ENCODE results near the gene PITPNM3. TPM values are rescaled to one million over a fixed set of nuclear protein-coding genes. Genes with fewer than 3 reads are reported as not detected.

The PITPNM3 gene
- total RNA-seq, 1 donor from 2014 or later, result 1.4 TPM

GRCh38 chr17:6502142-6502541 lies 54.2 kb downstream of the PITPNM3 start:
- Mint-ChIP-seq H3K27me3 (ENCODE audit: unreplicated experiment) (peaks cover 1% of the 10 kb centered on the region), H3K4me1 (ENCODE audit: low read depth, unreplicated experiment) (peaks cover 8% of the 10 kb centered on the region), H3K36me3 (ENCODE audit: unreplicated experiment) (no peaks in the 10 kb centered on the region), H3K4me3 (ENCODE audit: unreplicated experiment) (no peak overlapping the region), H3K27ac (ENCODE audit: unreplicated experiment) (no peak overlapping the region), H3K9me3 (ENCODE audit: unreplicated experiment) (peaks cover 11% of the 10 kb centered on the region)
- no peak for DNase-seq
- no peak for TF ChIP-seq CTCF (IDR thresholded peaks at IDR 0.05; ENCODE audit: partially characterized antibody, unreplicated experiment)

GRCh38 chr17:6501359-6501758 lies 55.0 kb downstream of the PITPNM3 start:
- TF ChIP-seq CTCF (IDR thresholded peaks at IDR 0.05; ENCODE audit: partially characterized antibody, unreplicated experiment), result no peak
- Mint-ChIP-seq H3K27ac (ENCODE audit: unreplicated experiment) (no peak overlapping the region), H3K9me3 (ENCODE audit: unreplicated experiment) (peaks cover 16% of the 10 kb centered on the region), H3K36me3 (ENCODE audit: unreplicated experiment) (no peaks in the 10 kb centered on the region), H3K27me3 (ENCODE audit: unreplicated experiment) (peaks cover 6% of the 10 kb centered on the region), H3K4me3 (ENCODE audit: unreplicated experiment) (no peak overlapping the region), H3K4me1 (ENCODE audit: low read depth, unreplicated experiment) (peaks cover 16% of the 10 kb centered on the region)
- no peak for DNase-seq

GRCh38 chr17:6498901-6499540 lies 57.3 kb downstream of the PITPNM3 start:
- no peak overlapping the region for H3K27ac Mint-ChIP-seq (ENCODE audit: unreplicated experiment)
- peaks cover 17% of the 10 kb centered on the region for H3K9me3 Mint-ChIP-seq (ENCODE audit: unreplicated experiment)
- H3K4me3 Mint-ChIP-seq (ENCODE audit: unreplicated experiment), result no peak overlapping the region
- no peak for TF ChIP-seq CTCF (IDR thresholded peaks at IDR 0.05; ENCODE audit: partially characterized antibody, unreplicated experiment)
- H3K36me3 Mint-ChIP-seq (ENCODE audit: unreplicated experiment), result no peaks in the 10 kb centered on the region
- H3K27me3 Mint-ChIP-seq (ENCODE audit: unreplicated experiment), result peaks cover 10% of the 10 kb centered on the region
- DNase-seq, result no peak
- H3K4me1 Mint-ChIP-seq (ENCODE audit: low read depth, unreplicated experiment), result peaks cover 20% of the 10 kb centered on the region

- no peak for DNase-seq
- Mint-ChIP-seq H3K27me3 (ENCODE audit: unreplicated experiment) (peaks cover 10% of the 10 kb centered on the region), H3K9me3 (ENCODE audit: unreplicated experiment) (peaks cover 14% of the 10 kb centered on the region), H3K4me3 (ENCODE audit: unreplicated experiment) (no peak overlapping the region), H3K4me1 (ENCODE audit: low read depth, unreplicated experiment) (peaks cover 20% of the 10 kb centered on the region), H3K36me3 (ENCODE audit: unreplicated experiment) (no peaks in the 10 kb centered on the region), H3K27ac (ENCODE audit: unreplicated experiment) (no peak overlapping the region)
- TF ChIP-seq CTCF (IDR thresholded peaks at IDR 0.05; ENCODE audit: partially characterized antibody, unreplicated experiment), result no peak
These were observed 58.0 kb downstream of the PITPNM3 start for GRCh38 chr17:6498356-6498755.

- Mint-ChIP-seq H3K27ac (ENCODE audit: unreplicated experiment) (peak overlapping the region; percentile 45), H3K27me3 (ENCODE audit: unreplicated experiment) (peaks cover 12% of the 10 kb centered on the region), H3K36me3 (ENCODE audit: unreplicated experiment) (no peaks in the 10 kb centered on the region), H3K4me1 (ENCODE audit: low read depth, unreplicated experiment) (peaks cover 20% of the 10 kb centered on the region), H3K9me3 (ENCODE audit: unreplicated experiment) (peaks cover 17% of the 10 kb centered on the region), H3K4me3 (ENCODE audit: unreplicated experiment) (peak overlapping the region; percentile 71)
- DNase-seq, result no peak
- TF ChIP-seq CTCF (IDR thresholded peaks at IDR 0.05; ENCODE audit: partially characterized antibody, unreplicated experiment), result no peak
These were observed 58.7 kb downstream of the PITPNM3 start for GRCh38 chr17:6497496-6498221.
